Naive B cell (primary cell): ENCODE results near the gene TEX13B. TPM values are rescaled to one million over a fixed set of nuclear protein-coding genes. Genes with fewer than 3 reads are reported as not detected.
A peak's percentile ranks its signal among the peaks of the same experiment; 100 is the strongest.

ENCODE experiments used
- ATAC-seq, 2 donors: fragments of 150-1000 bp; cut with Tn5 transposase; 2 replicates each; pipeline ENCODE4 v1.10.0; 2021; ENCODE audit warnings: low read depth in 2 of 2, mild to moderate bottlenecking in 2 of 2, moderate library complexity in 2 of 2
- DNase-seq: peaks from one replicate; pipeline ENCODE4 v3.0.0; 2022
- H3K27ac Mint-ChIP-seq, 6 donors: one replicate each; pipeline ENCODE4 v1.8.0; 2020 to 2022; ENCODE audit warnings: mild to moderate bottlenecking in 6 of 6, mixed read lengths in 6 of 6, moderate library complexity in 5 of 6, inconsistent platforms in 2 of 6
- H3K27me3 Mint-ChIP-seq, 3 donors: one replicate each; pipeline ENCODE4 v1.8.0; 2021 to 2022; ENCODE audit warnings: mixed read lengths in 3 of 3, mild to moderate bottlenecking in 1 of 3
- H3K36me3 Mint-ChIP-seq, 2 donors: one replicate each; pipeline ENCODE4 v1.8.0; 2020 to 2022; ENCODE audit warnings: mixed read lengths in 2 of 2, inconsistent platforms in 1 of 2, mild to moderate bottlenecking in 1 of 2
- H3K4me1 Mint-ChIP-seq, 3 donors: one replicate each; pipeline ENCODE4 v1.8.0; 2020 to 2022; ENCODE audit warnings: mixed read lengths in 3 of 3, inconsistent platforms in 1 of 3, mild to moderate bottlenecking in 1 of 3, moderate library complexity in 1 of 3
- H3K4me3 Mint-ChIP-seq, 8 donors: one replicate each; pipeline ENCODE4 v1.8.0; 2020 to 2022; ENCODE audit warnings: mild to moderate bottlenecking in 8 of 8, mixed read lengths in 8 of 8, moderate library complexity in 8 of 8, inconsistent platforms in 2 of 8
- H3K9me3 Mint-ChIP-seq, 7 donors: one replicate each; pipeline ENCODE4 v1.8.0; 2020 to 2022; ENCODE audit warnings: mixed read lengths in 7 of 7, mild to moderate bottlenecking in 5 of 7, inconsistent platforms in 2 of 7, moderate library complexity in 1 of 7
- polyA plus RNA-seq, 6 donors: library from polyadenylated mRNA; unstranded; fragments of 300-500 nt; fragmentation: Illumina TruSeq; gene quantifications; one replicate each; pipeline ENCODE4 v1.2.3, GENCODE V29; 2021; ENCODE audit warnings: low read depth in 6 of 6

Gene TEX13B, protein sequence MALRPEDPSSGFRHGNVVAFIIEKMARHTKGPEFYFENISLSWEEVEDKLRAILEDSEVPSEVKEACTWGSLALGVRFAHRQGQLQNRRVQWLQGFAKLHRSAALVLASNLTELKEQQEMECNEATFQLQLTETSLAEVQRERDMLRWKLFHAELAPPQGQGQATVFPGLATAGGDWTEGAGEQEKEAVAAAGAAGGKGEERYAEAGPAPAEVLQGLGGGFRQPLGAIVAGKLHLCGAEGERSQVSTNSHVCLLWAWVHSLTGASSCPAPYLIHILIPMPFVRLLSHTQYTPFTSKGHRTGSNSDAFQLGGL
- polyA plus RNA-seq, result not detected

DNA sequence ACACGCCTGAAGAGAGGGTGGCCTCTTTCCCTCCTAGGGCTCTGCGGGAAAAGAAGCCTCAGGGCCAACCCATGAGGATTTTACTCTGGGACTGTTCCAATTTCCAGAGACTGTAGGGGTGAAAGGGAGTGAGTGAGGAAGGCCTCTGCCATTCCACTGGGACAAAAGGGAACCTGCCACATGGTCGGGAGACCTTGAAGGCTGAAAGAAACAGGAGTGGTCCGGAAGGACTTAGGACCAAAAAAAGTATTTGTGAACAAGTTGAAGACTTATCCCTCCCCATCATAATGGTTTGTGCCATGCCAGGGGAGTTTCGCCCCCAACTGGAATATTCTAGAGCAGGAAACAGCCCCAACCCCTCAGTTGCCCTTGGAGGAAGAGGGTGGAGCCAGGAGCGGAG, at the start of gene TEX13B:
TSS of gene TEX13B (minus strand) at position 15 of the 400 bp plus-strand sequence. CDS start 243 bp downstream, outside the sequence.
- Mint-ChIP-seq H3K9me3 (peaks cover 0 to 5% (median 0%) of the 10 kb centered on the region in 7 donors), H3K27me3 (peaks cover 0 to 15% (median 6%) of the 10 kb centered on the region in 3 donors), H3K27ac (no peak within 1 kb of the TSS), H3K4me1 (no peaks in the 10 kb centered on the region), H3K4me3 (peak within 1 kb of the TSS in 1 of 8 donors; percentile 69), H3K36me3 (no peaks in the 10 kb centered on the region)
- no peak for ATAC-seq
- no peak for DNase-seq

DNA sequence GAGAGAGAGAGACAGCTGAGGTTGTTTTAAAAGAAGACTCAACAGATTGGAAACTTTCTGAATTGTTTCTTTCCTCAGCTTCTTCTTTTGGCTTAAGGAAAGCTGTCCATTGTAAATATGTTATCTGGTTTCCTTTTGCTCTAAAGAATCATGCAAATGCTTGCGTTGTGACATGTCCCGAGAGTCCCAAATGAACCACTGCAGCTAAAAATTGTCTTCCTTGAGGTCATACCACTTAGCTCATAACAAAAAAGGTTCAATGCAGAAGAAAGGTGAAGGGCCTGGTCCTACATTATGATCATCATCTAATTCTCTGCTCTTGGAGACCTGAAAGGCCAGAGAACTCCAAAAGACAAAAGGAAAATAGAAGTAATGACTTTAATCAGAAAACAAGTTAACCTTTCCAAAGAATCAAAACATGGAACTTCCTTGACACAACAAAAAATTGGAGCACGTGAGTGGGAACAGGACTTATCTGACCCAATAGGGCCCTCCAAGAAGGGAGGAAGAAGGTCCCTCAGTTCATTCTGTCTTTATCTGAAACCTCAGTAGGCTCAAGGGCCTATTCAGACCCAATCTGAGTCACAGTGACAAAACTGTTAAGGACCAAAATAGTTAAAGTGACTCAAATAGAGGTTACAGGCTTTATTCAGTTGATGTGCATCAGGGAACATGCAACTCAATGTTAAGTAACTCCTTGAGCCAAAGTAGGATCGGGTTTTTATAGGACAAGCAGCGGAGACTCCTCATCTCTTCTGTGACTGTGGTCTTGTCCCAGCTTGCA, 48.0 kb upstream of the TEX13B start:
- no peaks in the 10 kb centered on the region for H3K4me1 Mint-ChIP-seq

DNA sequence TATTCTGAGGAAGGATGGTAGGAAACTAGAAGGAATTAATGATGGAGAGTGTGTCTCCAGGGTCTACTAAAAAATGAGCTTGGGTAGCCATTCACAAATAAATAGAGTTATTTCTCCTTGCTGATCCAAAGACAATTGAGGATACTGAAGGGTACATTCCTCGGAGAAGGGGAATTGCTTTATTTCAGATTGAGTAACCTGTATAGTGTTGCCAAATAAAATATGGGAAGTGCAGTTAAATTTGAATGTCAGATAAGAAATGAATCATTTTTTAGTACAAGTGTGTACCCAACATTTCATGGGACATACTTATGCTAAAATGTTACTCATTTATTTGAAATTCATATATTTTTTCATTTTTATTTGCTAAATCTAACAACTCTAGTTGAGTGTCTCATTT, 46.7 kb upstream of the TEX13B start:
- H3K4me1 Mint-ChIP-seq, result no peaks in the 10 kb centered on the region
- H3K27ac Mint-ChIP-seq, result no peak overlapping the region
- ATAC-seq, result no peak
- no peaks in the 10 kb centered on the region for H3K9me3 Mint-ChIP-seq
- no peaks in the 10 kb centered on the region for H3K36me3 Mint-ChIP-seq
- no peak overlapping the region for H3K4me3 Mint-ChIP-seq
- DNase-seq, result no peak
- peaks cover 0 to 9% (median 5%) of the 10 kb centered on the region in 3 donors for H3K27me3 Mint-ChIP-seq

More for the DNA sequence above, 48.0 kb upstream of the TEX13B start:
- no peak overlapping the region for H3K4me3 Mint-ChIP-seq
- no peak for ATAC-seq
- H3K36me3 Mint-ChIP-seq, result no peaks in the 10 kb centered on the region
- H3K27ac Mint-ChIP-seq, result no peak overlapping the region
- peaks cover 0 to 1% (median under 1%) of the 10 kb centered on the region in 3 donors for H3K27me3 Mint-ChIP-seq
- DNase-seq, result no peak
- H3K9me3 Mint-ChIP-seq, result no peaks in the 10 kb centered on the region

DNA sequence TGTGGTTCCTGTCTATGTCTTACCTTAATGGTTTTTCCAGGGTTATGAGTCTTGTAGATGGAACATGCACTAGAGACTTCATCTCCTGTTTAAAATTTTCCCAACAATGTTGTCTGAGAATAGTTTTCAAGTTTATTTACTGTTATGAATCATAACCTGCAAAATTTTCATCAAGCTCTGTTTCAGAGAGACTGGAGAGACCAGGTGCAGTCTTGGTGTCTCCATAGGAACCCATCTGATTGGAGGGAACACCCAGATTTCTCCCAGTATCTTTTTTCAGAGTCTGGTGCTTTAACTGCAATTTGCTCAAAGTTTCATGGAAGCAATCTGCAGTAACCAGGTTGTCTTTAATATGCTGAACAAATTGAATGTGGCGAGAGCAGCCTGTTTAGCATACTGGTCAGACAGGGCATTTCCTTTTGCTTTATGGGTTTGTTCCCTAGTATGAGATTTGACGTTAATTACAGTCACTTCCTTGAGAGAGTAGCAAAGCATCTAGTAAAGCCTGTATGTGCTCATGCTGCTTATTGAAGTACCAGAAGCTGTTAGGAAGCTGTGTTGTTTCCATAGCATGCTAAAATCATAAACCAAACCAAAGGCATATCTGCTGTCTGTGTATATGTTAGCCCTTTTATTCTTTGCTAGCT, 43.9 kb upstream of the TEX13B start:
- Mint-ChIP-seq H3K9me3 (no peaks in the 10 kb centered on the region), H3K27ac (no peak overlapping the region), H3K36me3 (no peaks in the 10 kb centered on the region), H3K4me3 (no peak overlapping the region), H3K27me3 (peaks cover 0 to 18% (median 5%) of the 10 kb centered on the region in 3 donors), H3K4me1 (no peaks in the 10 kb centered on the region)
- ATAC-seq (peak in 1 of 2 donors; percentile 54), DNase-seq (no peak)

DNA sequence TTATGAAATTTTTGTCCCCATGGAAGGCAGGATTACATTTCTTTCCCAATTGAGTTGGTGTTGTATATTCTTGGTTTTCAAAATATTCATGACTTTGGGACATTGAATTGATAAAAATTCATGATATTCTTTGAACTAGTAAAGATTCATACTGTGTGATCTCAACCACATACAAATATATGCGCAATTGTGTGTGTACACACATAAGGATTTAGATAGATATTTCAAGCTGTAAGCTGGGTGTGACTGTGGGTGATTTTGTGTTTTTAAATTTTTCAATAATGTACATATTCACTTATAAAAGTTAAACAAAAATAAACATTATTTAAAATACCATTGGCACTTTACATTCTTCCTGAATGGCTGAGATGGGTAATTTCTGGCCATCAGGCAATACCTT, 43.2 kb upstream of the TEX13B start:
- Mint-ChIP-seq H3K4me1 (peaks cover 0 to 1% (median 0%) of the 10 kb centered on the region in 3 donors), H3K27ac (no peak overlapping the region)

DNA sequence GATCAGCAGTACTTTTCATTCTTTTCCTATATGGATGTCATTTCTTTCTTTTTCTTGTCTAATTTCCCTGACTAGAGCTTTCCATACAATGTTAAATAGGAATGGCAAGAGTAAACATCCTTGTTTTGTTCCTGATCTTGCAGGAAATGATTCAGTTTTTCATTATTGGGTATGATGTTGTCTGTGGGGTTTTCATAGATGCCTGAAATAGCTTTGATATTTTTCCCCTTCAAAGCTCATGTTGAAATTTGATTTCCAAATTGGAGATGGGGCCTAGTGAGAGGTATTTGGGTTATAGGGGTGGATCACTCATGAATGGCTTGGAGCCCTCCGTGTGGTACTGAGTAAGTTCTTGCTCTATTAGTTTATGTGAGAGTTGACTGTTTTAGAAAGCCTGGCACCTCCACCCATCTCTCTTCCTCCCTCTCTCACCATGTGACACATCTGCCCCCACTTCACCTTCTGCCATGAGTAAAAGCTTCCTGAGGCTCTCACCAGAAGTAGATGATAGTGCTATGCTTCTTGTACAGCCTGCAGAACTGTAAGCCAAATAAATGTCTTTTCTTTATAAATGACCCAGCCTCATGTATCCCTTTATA, 40.4 kb upstream of the TEX13B start:
- no peak overlapping the region for H3K27ac Mint-ChIP-seq
- H3K4me3 Mint-ChIP-seq, result no peak overlapping the region
- ATAC-seq (no peak), DNase-seq (no peak)
- H3K4me1 Mint-ChIP-seq, result peaks cover 0 to 8% (median 7%) of the 10 kb centered on the region in 3 donors
- no peaks in the 10 kb centered on the region for H3K36me3 Mint-ChIP-seq
- no peaks in the 10 kb centered on the region for H3K9me3 Mint-ChIP-seq
- H3K27me3 Mint-ChIP-seq, result peaks cover 0 to 35% (median 9%) of the 10 kb centered on the region in 3 donors

More for the DNA sequence above, 43.2 kb upstream of the TEX13B start:
- no peak for ATAC-seq
- no peaks in the 10 kb centered on the region for H3K36me3 Mint-ChIP-seq
- no peaks in the 10 kb centered on the region for H3K9me3 Mint-ChIP-seq
- peaks cover 0 to 20% (median 5%) of the 10 kb centered on the region in 3 donors for H3K27me3 Mint-ChIP-seq
- DNase-seq, result no peak
- no peak overlapping the region for H3K4me3 Mint-ChIP-seq

DNA sequence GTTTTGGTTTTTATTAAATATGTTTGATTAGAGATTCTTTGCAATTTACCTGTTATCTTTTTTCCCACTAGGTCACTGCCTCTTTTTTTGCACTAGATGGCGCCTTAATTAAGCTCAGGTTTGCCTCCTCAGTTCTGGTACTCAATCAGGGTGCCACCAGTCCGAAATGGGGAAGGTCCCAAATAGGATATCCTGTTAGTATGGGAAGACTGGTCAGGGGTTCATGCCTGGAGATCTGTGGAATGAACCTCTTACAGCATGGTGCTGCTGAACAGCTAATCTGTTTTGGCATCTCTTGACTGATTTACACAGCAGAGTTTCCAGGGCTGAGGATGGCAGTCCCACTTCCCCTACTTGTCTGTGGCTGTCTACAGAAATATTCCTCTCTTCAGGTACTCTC, 38.5 kb upstream of the TEX13B start:
- Mint-ChIP-seq H3K27ac (no peak overlapping the region), H3K4me1 (peaks cover 0 to 8% (median 7%) of the 10 kb centered on the region in 3 donors), H3K27me3 (peaks cover 0 to 35% (median 9%) of the 10 kb centered on the region in 3 donors), H3K9me3 (peaks cover 0 to 2% (median 0%) of the 10 kb centered on the region in 7 donors), H3K4me3 (no peak overlapping the region), H3K36me3 (no peaks in the 10 kb centered on the region)
- ATAC-seq (no peak), DNase-seq (no peak)

DNA sequence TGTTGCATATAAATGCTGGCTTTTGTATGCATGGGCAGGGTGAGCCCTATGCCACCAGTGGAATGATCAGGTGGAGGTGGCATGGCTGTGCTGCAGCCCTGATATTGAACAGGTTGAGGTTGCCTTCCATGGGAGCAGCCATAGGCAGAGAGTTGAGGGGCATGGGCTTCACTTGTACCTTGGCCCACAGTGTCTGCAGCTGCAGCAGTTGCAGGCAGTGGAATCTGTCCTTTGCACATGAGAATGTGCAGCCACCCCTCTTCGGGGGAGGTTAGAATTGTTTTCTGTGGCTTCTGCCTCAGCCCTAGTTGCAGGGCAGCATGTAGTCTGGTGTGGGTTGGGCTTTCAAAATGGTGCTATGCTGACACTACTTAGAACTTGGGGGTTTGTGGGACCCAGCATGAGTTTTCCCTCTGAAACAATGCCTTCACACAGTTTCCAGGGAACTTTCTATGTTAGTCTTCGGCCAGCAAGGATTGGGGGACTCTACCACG, 37.3 kb upstream of the TEX13B start:
- H3K4me1 Mint-ChIP-seq, result peaks cover 0 to 8% (median 7%) of the 10 kb centered on the region in 3 donors
- ATAC-seq (no peak), DNase-seq (no peak)
- peak overlapping the region in 1 of 6 donors; percentile 11 for H3K27ac Mint-ChIP-seq
- H3K4me3 Mint-ChIP-seq, result peak overlapping the region in 2 of 8 donors; percentile 10 to 56
- peaks cover 0 to 27% (median 4%) of the 10 kb centered on the region in 3 donors for H3K27me3 Mint-ChIP-seq
- peaks cover 0 to 3% (median 1%) of the 10 kb centered on the region in 7 donors for H3K9me3 Mint-ChIP-seq
- H3K36me3 Mint-ChIP-seq, result no peaks in the 10 kb centered on the region

DNA sequence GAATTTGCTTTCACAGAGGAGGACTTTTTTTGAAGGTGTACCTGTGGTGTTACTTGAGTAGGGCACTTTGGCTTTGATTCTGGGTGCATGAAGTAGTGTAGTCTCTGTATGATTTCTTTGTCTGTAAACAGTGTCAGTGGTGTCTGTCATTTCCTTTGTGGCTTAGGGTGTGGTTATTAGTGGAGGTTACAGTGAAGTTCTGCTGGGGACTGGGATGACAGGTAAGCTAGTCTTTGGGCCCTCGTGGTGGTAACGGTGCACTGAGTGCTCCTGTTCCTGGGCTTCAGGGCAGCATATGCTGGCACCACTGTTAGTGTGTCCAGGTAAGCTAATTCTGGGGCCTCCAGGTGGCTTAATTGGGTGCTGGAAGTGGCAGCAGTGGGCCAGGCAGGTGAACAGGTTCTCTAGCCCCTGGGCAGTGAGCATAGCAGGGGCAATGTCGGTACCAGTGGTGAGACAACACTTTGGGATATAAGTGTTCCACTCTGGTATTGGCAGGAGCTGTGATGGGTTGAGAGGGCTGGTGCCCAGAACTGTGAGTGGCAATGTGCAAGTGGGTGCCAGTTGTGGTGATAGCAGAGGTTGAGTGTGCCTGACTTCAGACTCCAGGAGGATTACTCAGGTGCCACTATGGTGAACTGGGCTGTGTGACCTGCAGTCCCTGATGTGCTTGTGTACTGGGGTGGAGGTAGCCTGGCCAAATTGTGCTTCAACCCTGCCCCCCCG, 36.6 kb upstream of the TEX13B start:
- peaks cover 0 to 26% (median 4%) of the 10 kb centered on the region in 3 donors for H3K27me3 Mint-ChIP-seq
- peaks cover 0 to 8% (median 7%) of the 10 kb centered on the region in 3 donors for H3K4me1 Mint-ChIP-seq
- peaks cover 0 to 9% (median 7%) of the 10 kb centered on the region in 7 donors for H3K9me3 Mint-ChIP-seq
- DNase-seq (no peak), ATAC-seq (peak; percentile 44 to 62)
- H3K36me3 Mint-ChIP-seq, result no peaks in the 10 kb centered on the region
- peak overlapping the region in 2 of 6 donors; percentile 15 to 82 for H3K27ac Mint-ChIP-seq
- H3K4me3 Mint-ChIP-seq, result peak overlapping the region in 5 of 8 donors; percentile 40 to 56 (median 49)

DNA sequence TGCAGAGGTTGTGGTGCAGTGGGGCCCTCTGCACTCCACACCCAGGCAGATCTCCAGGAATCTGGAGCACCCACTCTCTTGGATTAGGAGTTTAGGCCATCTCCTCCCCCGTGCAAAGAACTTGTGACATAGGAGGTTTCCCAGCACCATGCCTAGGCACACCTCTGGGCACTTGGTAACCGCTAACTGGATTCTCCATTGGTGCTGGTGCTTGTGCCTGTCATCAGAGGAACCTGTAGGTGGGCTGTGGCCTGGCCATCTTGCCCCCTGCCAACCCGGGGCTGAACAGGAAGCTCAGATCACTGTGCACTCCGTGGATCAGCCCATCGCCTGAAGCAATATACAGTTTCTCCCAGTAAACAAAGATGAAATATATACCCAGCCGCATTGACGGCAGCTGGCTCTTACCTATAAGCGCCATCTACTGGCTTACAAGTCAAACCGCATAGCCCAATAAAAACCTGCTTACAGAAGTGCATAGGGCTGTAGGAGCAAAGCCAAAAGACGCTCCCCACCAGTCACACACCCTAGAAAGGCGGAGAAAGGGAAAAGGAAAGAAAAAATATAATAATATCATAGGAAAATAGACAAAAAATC, 19.1 kb upstream of the TEX13B start:
- H3K4me1 Mint-ChIP-seq, result no peaks in the 10 kb centered on the region
- no peak overlapping the region for H3K4me3 Mint-ChIP-seq

DNA sequence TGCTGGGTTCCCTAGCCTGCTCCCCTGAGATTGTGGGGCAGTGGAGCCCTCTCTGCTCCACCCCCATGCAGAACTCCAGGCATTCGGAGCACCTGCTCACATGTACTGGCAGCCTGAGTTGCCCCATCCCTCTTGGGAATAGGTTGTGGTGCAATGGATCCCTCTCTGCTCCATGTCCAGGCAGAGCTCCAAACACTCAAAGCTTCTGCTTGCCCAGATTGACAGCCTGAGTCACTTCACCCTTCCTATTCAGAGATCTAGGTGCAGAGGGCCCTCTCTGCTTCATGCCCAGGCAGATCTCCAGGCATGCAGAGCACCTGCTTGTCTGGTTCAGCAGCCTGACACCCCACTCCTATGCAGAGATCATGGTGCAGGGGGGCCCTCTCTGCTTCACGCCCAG, 18.6 kb upstream of the TEX13B start:
- Mint-ChIP-seq H3K27me3 (peaks cover 5 to 8% (median 8%) of the 10 kb centered on the region in 3 donors), H3K4me1 (no peaks in the 10 kb centered on the region), H3K27ac (peak overlapping the region in 1 of 6 donors; percentile 15)

More for the DNA sequence above, 19.1 kb upstream of the TEX13B start:
- peaks cover 5 to 8% (median 8%) of the 10 kb centered on the region in 3 donors for H3K27me3 Mint-ChIP-seq
- peaks cover 1 to 13% (median 10%) of the 10 kb centered on the region in 7 donors for H3K9me3 Mint-ChIP-seq
- no peak for DNase-seq
- no peak overlapping the region for H3K27ac Mint-ChIP-seq
- peaks cover 4 to 7% of the 10 kb centered on the region in 2 donors for H3K36me3 Mint-ChIP-seq
- ATAC-seq, result peak in 1 of 2 donors; percentile 34

DNA sequence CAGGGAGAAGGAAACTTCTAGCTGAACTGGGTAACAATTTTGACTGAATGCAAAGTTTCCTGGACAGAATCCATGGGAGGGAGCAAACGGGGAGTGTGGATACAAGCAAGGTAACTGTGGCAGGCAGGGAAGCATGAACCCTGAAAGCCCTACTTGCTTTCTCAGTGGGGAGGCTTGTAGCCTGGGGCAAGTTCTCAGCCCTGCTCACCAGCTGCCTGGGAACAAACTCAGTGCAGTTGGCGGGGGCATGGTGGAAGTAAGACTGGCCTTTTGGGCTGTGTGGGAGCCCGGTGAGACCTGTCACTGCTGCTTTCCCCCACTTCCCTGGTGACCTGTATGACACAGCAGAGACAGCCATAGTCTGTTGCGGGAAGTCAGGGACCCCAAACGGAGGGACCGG, 14.0 kb upstream of the TEX13B start:
- no peak overlapping the region for H3K4me3 Mint-ChIP-seq
- peaks cover 4 to 7% of the 10 kb centered on the region in 2 donors for H3K36me3 Mint-ChIP-seq
- peaks cover 1 to 16% (median 7%) of the 10 kb centered on the region in 7 donors for H3K9me3 Mint-ChIP-seq
- no peaks in the 10 kb centered on the region for H3K4me1 Mint-ChIP-seq
- no peak overlapping the region for H3K27ac Mint-ChIP-seq
- no peak for ATAC-seq
- peaks cover 0 to 28% (median 7%) of the 10 kb centered on the region in 3 donors for H3K27me3 Mint-ChIP-seq
- DNase-seq, result no peak

More for the DNA sequence above, 18.6 kb upstream of the TEX13B start:
- Mint-ChIP-seq H3K36me3 (peaks cover 4 to 7% of the 10 kb centered on the region in 2 donors), H3K4me3 (no peak overlapping the region), H3K9me3 (peaks cover 1 to 15% (median 11%) of the 10 kb centered on the region in 7 donors)
- ATAC-seq (no peak), DNase-seq (no peak)
